Muscle of arm (tissue), 12 donors: Measurements from ENCODE around the gene MKS1. TPM values are rescaled to one million over a fixed set of nuclear protein-coding genes. Genes with fewer than 3 reads are reported as not detected.

Experiments used
- DNase-seq: peaks from one replicate; pipeline ENCODE4 v3.0.0-alpha.2; 2013
- polyA plus RNA-seq, 12 donors: library from polyadenylated mRNA; unstranded; fragments of 120-200 nt; gene quantifications; one replicate each; pipeline ENCODE4 v1.2.1, GENCODE V29; 2013; ENCODE audit not compliant: insufficient read length in 12 of 12

The MKS1 gene
- polyA plus RNA-seq, 12 donors = 11.4 to 25.2 (median 16.4) TPM; not detected in 1

DNA sequence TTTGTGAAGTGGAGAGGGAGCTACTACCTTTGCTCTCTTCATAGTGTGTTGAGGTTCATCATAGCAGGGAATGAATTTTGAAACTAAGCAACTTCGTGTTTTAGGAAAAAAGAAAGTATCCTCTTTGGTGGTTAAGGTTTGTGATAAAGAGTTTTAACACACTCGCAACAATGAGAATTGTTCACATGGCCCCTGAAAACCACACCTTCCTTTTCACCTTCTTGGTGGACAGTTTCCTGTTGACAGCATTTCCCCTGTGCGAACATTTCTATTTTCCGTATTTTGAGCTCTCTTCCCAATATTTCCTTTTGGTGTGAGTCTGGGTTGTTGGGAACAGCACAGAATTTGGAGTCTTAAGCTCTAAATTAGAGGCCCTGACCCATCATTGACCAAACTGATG is 48.4 kb downstream of the MKS1 start:
- no peak for DNase-seq

DNA sequence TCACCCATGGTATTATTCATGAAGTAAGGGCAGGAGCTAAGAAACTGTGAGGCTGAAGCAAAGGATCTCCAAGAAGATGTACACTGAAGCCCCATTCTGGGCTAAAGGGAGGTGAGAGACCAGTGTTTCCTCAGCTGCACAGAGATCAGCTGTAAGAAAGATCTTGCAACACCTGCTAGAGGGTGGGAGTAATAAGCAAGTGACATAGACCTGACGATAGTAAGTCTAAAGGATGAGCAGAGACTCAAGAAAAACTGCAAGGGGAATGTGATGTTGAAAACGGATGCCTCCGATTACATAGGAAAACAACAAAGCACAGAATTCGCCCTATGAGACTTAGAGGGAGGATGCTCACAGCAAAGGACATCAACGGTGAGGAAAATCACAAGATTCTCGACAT is 52.4 kb downstream of the MKS1 start, which contains the start of gene OR4D2:
Gene OR4D2, plus strand, starts transcription at position 301 of the 400 bp plus-strand sequence. CDS start 2,674 bp downstream, outside the sequence.
- DNase-seq = no peak

- DNase-seq = no peak
Observed at GRCh38 chr17:58165981-58166380, 53.1 kb downstream of the MKS1 start.

DNA sequence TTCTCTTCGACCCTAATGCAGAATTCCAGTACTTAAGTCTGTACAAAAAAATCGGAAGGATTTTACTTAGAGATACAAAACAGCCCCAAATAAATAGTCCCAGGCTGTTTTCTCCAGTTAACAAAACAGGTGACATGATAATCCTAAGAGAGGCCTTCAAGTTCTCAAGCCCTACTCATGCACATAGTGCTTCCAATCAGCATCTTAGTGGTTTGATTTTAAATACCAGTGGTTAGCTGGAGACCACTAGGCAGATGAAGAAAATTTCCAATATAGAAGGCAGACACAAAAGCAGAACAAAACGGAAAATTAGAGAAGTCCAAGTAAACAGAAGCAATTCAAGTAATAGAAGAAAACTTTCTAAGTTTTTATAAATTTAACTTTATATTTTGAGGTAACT is 57.5 kb downstream of the MKS1 start:
- no peak for DNase-seq

DNA sequence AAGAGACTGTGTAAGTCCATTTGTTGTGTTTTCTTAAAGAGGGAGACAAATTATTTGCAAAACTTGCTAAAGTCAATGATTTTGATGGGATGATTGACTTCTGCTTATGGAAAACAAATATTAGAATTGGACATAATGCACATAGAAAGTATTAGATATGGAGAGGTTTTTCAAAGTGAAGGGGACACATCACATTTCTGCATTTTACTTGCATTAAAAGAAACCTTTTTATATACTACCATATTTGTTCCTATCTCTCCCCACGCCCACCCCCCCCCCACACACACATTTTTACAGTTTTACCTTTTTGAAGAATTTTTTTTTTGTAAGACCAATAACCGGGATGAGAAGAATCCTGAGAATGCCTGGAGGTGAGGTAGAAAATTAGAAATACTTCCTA is 60.9 kb downstream of the MKS1 start:
- no peak for DNase-seq

DNA sequence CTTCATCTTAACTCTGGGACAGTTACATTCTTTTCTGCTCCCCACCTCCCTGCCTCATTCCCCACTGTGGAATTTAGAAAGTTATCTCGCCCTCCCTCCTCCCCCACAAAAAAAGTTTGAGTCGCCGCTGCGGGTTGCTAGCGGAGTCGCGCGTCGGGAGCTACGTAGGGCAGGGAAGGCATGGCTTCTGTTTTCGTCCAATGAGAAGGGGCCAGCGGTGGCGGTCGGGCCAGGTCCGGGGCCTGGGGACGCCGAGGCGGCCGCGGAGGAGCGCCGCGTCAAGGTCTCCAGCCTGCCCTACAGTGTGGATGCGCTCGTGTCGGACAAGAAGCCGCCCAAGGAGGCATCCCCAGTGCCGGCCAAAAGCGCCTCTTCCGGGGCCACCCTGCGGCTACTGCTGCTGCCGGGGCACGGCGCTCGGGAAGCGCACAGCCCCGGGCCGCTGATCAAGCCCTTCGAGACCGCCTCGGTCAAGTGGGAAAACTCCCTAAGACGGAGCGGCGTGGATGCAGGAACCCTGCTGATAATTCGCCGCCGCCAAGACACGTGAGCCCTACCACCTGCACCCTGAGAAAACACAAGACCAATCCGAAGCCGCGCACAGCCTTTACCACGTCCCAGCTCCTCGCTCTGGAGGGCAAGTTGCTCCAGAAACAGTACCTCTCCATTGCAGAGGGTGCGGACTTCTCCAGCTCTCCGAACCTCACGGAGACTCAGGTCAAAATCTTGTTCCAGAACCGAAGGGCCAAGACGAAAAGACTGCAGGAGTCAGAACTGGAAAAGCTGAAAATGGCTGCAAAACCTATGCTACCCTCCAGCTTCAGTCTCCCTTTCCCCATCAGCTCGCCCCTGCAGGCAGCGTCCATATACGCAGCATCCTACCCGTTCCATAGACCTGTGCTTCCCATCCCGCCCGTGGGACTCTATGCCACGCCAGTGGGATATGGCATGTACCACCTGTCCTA is 61.9 kb downstream of the MKS1 start:
- no peak for DNase-seq

Other genes with a start within 250 kb of the MKS1 start
- gene VEZF1, start 231.0 kb downstream of the MKS1 start, polyA plus RNA-seq = 10 to 100 TPM in 11 of 12 donors, not detected in 1; 41.1 to 77.1 (median 54.7) TPM
- gene SRSF1, start 212.0 kb downstream of the MKS1 start, polyA plus RNA-seq = 100 to 1,000 TPM in 11 of 12 donors, not detected in 1; 146 to 244 (median 191) TPM
- gene DYNLL2, start 135.8 kb downstream of the MKS1 start, polyA plus RNA-seq = 10 to 100 TPM in 11 of 12 donors, not detected in 1; 35.1 to 56.8 (median 38.9) TPM
- gene OR4D1, start 70.9 kb downstream of the MKS1 start, polyA plus RNA-seq = under 1 TPM in 2 of 12 donors, not detected in 10; 0.04 TPM
- gene OR4D2, start 52.3 kb downstream of the MKS1 start, polyA plus RNA-seq = not detected
- gene EPX, start 26.5 kb downstream of the MKS1 start, polyA plus RNA-seq = 1 to 10 TPM in 1 of 12 donors, under 1 TPM in 9, not detected in 2; 0.14 to 5.7 (median 0.29) TPM
- gene LPO, start 19.3 kb upstream of the MKS1 start, polyA plus RNA-seq = under 1 TPM in 4 of 12 donors, not detected in 8; 0.08 to 0.40 (median 0.28) TPM
- gene MPO, start 61.7 kb upstream of the MKS1 start, polyA plus RNA-seq = 10 to 100 TPM in 1 of 12 donors, 1 to 10 TPM in 10, not detected in 1; 2.6 to 49.2 (median 5.8) TPM
- 1 to 10 TPM in 11 of 12 donors, not detected in 1; 2.1 to 6.8 (median 5.1) TPM for gene TSPOAP1, start 109.5 kb upstream of the MKS1 start, polyA plus RNA-seq
- 100 to 1,000 TPM in 1 of 12 donors, 10 to 100 TPM in 10, not detected in 1; 70.2 to 104 (median 87.3) TPM for gene SUPT4H1, start 132.9 kb upstream of the MKS1 start, polyA plus RNA-seq
- 10 to 100 TPM in 1 of 12 donors, 1 to 10 TPM in 3, under 1 TPM in 6, not detected in 2; 0.08 to 16.0 (median 0.15) TPM for gene RNF43, start 198.3 kb upstream of the MKS1 start, polyA plus RNA-seq